Heart right ventricle (tissue), 16 donors: ENCODE results near the gene SSR3. TPM values are rescaled to one million over a fixed set of nuclear protein-coding genes. Genes with fewer than 3 reads are reported as not detected.
"Not testable (repeated sequence)": the region's sequence is repeated elsewhere in the genome, so short reads cannot be mapped to it uniquely, and the experiment has no call there.

Source experiments
- ATAC-seq, 8 donors: fragments of 200-7000 bp; cut with Tn5 transposase; one replicate each; pipeline ENCODE4 v1.9.1; 2020; ENCODE audit warnings: mild to moderate bottlenecking in 8 of 8, moderate library complexity in 8 of 8, moderate number of reproducible peaks in 1 of 8
- DNase-seq, 2 donors: peaks; one replicate each; pipeline ENCODE4 v3.0.0-alpha.2; 2020
- H3K27ac ChIP-seq, 10 donors: fragments of 200-600 bp; sonication (generic) in 2 of 10; one replicate each; pipeline versions ENCODE4 v1.5.0 to v1.8.0; 2020 to 2022; ENCODE audit warnings: mild to moderate bottlenecking in 3 of 10
- H3K27me3 ChIP-seq, 7 donors: fragments of 200-600 bp; one replicate each; pipeline ENCODE4 v1.8.0; 2021 to 2022; ENCODE audit warnings: mild to moderate bottlenecking in 2 of 7
- H3K36me3 ChIP-seq, 9 donors: fragments of 200-600 bp; sonication (generic) in 1 of 9; one replicate each; pipeline versions ENCODE4 v1.5.0 to v1.8.0; 2020 to 2022; ENCODE audit warnings: mild to moderate bottlenecking in 2 of 9
- H3K4me1 ChIP-seq, 9 donors: fragments of 200-600 bp; sonication (generic) in 1 of 9; one replicate each; pipeline versions ENCODE4 v1.5.0 to v1.8.0; 2020 to 2022; ENCODE audit warnings: mild to moderate bottlenecking in 4 of 9
- H3K4me3 ChIP-seq, 10 donors: fragments of 200-600 bp; sonication (generic) in 2 of 10; one replicate each; pipeline versions ENCODE4 v1.5.0 to v1.8.0; 2020 to 2022; ENCODE audit warnings: mild to moderate bottlenecking in 7 of 10, moderate library complexity in 2 of 10
- H3K9me3 ChIP-seq, 11 donors: fragments of 200-600 bp in 10 of 11; sonication (generic) in 2 of 11; one replicate each; pipeline versions ENCODE4 v1.5.0 to v1.8.0; 2013 to 2022; ENCODE audit warnings: mild to moderate bottlenecking in 2 of 11, control low read depth in 1 of 11, moderate library complexity in 1 of 11
- WGBS, 2 donors: extraction: QIAGEN DNeasy Blood & Tissue Kit; methylation state at CpG; one replicate each; pipeline ENCODE4 v1.1.7; 2013; ENCODE audit warnings: inconsistent platforms in 1 of 2; 5-methylcytosine and 5-hydroxymethylcytosine counted together
- intact Hi-C, 10 donors: fragments of 100-400 bp; cut with DNase I; formaldehyde crosslinking; loops; one replicate each; pipeline versions ENCODE4 v1.11.1 to v1.14.2; 2022
- polyA plus RNA-seq, 2 donors: library from polyadenylated mRNA; stranded (reverse); fragments of 200-250 nt; gene quantifications; one replicate each; pipeline ENCODE4 v1.2.3, GENCODE V29; 2013
- total RNA-seq, 10 donors: library from RNA; stranded (reverse); fragmentation: NEBNext Ultra II Directional in 3 of 10; extraction: Animal tissue kit (Norgen Biotek cat#: 25700) in 3 of 10; gene quantifications; one replicate each; pipeline versions ENCODE4 v1.2.1 to v1.2.4, GENCODE V29; 2021 to 2023
- TF ChIP-seq, protein P1 (sequence below), 9 donors: fragments of 200-600 bp; sonication (generic) in 2 of 9; IDR thresholded peaks; one replicate each; pipeline versions ENCODE4 v1.5.0 to v1.8.0; 2021 to 2022; ENCODE audit warnings: antibody characterized with exemption in 9 of 9, mild to moderate bottlenecking in 5 of 9, moderate library complexity in 1 of 9
- donor health status: Arrhythmogenic right ventricular cardiomyopathy.
- donor health status: ischemic (EF 13 %, LVEDD 7.1; RV severe dilation, severe dysfunction).
- donor health status: healthy with polysubstance abuse.
- donor health status: DM: no; HTN: yes; CAD: no.
- donor health status: DM: no; HTN: no; CAD: no.
- donor health status: ischemic (EF 25% LVEDD 6.9; RV normal size, moderate dysfunction).
- donor health status: ischemic (EF 25% LVEDD 5.7; RV mildly dilated, moderate dysfunction).
- donor health status: healthy.
- donor health status: DM: yes; HTN: yes; CAD: no.
- donor health status: Ischemic cardiomyopathy.
- donor health status: ischemic (EF 35%, LVEDD 5.7; RV mildly dilated, moderate dysfunction).
- donor health status: nonischemic (EF 11% LVEDD 7.7; RV severe dilation, severe dysfunction).
- donor health status: DM: yes; HTN: yes; CAD: no.
- donor health status: PGD.
- donor health status: ischemic (EF 29% LVEDD 5.4; RV normal size, mild dysfunction).
- donor health status: nonischemic (EF 23%, LVEDD 6.1; RV moderate dilation, normal function).

SSR3 gene
- total and polyA plus RNA-seq, 12 donors, result 75.8 to 602 (median 216) TPM

DNA sequence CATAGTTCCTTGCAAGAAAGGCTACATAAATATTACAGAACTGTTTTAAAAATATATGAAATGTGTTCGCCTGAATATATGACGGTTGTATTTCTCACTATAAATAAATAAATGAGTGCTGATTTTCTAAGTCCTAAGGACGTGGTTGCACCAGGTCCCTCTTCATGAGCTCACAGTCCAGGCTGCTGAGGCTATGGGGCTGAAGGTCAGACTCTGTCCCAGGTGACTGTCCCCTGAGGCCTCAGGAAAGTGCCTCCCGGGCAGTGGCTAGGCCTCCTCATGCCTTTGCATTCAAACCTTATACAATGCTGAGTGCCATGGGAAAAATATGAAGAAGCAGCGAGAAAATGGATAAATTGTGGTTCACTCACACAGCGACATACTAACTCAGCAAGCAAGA, 43.5 kb upstream of the SSR3 start:
- WGBS, 2 donors, result 91 to 95% methylated on average over 6 of the region's 6 CpGs
- TF ChIP-seq, protein P1, sequence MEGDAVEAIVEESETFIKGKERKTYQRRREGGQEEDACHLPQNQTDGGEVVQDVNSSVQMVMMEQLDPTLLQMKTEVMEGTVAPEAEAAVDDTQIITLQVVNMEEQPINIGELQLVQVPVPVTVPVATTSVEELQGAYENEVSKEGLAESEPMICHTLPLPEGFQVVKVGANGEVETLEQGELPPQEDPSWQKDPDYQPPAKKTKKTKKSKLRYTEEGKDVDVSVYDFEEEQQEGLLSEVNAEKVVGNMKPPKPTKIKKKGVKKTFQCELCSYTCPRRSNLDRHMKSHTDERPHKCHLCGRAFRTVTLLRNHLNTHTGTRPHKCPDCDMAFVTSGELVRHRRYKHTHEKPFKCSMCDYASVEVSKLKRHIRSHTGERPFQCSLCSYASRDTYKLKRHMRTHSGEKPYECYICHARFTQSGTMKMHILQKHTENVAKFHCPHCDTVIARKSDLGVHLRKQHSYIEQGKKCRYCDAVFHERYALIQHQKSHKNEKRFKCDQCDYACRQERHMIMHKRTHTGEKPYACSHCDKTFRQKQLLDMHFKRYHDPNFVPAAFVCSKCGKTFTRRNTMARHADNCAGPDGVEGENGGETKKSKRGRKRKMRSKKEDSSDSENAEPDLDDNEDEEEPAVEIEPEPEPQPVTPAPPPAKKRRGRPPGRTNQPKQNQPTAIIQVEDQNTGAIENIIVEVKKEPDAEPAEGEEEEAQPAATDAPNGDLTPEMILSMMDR (IDR thresholded peaks at IDR 0.05), result no peak
- H3K27ac ChIP-seq, result no peak overlapping the region
- DNase-seq, result no peak
- intact Hi-C loops, result no loop called here
- no peaks in the 10 kb centered on the region for H3K27me3 ChIP-seq
- H3K9me3 ChIP-seq, result no peaks in the 10 kb centered on the region
- peaks cover 0 to 21% (median 8%) of the 10 kb centered on the region in 9 donors for H3K4me1 ChIP-seq
- no peaks in the 10 kb centered on the region for H3K36me3 ChIP-seq
- no peak overlapping the region for H3K4me3 ChIP-seq
- no peak for ATAC-seq

GRCh38 chr3:156594219-156594683, 39.3 kb upstream of the SSR3 start:
- intact Hi-C loops, result no loop called here
- peaks cover 0 to 5% (median 0%) of the 10 kb centered on the region in 11 donors for H3K9me3 ChIP-seq
- peak overlapping the region in 3 of 10 donors; percentile 16 to 22 (median 19) for H3K4me3 ChIP-seq
- TF ChIP-seq, protein P1 (IDR thresholded peaks at IDR 0.05), result no peak
- DNase-seq (no peak), ATAC-seq (peak in 1 of 8 donors; percentile 37)
- H3K27me3 ChIP-seq, result no peaks in the 10 kb centered on the region
- H3K36me3 ChIP-seq, result no peaks in the 10 kb centered on the region
- H3K4me1 ChIP-seq, result peaks cover 0 to 24% (median 8%) of the 10 kb centered on the region in 9 donors
- 36 to 51% methylated on average over 7 of the region's 7 CpGs for WGBS, 2 donors
- no peak overlapping the region for H3K27ac ChIP-seq

DNA sequence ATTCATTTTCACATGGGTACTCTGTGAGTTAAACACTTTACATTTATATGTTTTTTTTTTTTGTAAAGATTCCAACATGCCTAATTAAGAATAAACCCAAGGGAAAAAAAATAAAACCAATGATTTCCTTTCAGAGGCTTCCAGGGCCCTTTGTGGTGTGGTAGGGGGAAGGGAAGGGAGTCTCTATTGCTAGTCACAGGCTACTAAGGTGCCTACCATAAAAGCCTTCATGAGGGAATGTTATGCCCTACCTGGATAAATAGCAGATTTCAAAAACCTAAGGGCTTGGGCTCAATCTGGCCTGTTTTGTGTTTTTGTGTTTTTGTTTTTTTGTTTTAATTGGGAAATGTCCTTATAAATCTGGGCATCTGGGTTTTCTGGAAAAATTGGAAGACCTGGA, 38.9 kb upstream of the SSR3 start:
- H3K4me3 ChIP-seq, result peak overlapping the region in 3 of 10 donors; percentile 16 to 22 (median 19)
- peaks cover 0 to 24% (median 8%) of the 10 kb centered on the region in 9 donors for H3K4me1 ChIP-seq
- no peaks in the 10 kb centered on the region for H3K36me3 ChIP-seq
- H3K9me3 ChIP-seq, result peaks cover 0 to 5% (median 0%) of the 10 kb centered on the region in 11 donors
- DNase-seq, result no peak
- no peak overlapping the region for H3K27ac ChIP-seq
- TF ChIP-seq, protein P1 (IDR thresholded peaks at IDR 0.05), result no peak
- H3K27me3 ChIP-seq, result no peaks in the 10 kb centered on the region
- no peak for ATAC-seq
- intact Hi-C loops, result no loop called here

DNA sequence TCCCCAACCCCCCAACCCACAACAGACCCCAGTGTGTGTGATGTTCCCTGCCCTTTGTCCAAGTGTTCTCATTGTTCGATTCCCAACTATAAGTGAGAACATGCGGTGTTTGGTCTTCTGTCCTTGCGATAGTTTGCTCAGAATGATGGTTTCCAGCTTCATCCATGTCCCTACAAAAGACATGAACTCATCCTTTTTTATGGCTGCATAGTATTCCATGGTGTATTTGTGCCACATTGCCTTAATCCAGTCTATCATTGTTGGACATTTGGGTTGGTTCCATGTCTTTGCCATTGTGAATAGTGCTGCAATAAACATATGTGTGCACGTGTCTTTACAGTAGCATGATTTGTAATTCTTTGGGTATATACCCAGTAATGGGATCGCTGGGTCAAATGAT, 34.9 kb upstream of the SSR3 start:
- DNase-seq, H3K4me3 ChIP-seq, H3K27ac ChIP-seq, H3K9me3 ChIP-seq, intact Hi-C loops, ATAC-seq, H3K27me3 ChIP-seq, H3K36me3 ChIP-seq: not testable (repeated sequence)
- peaks cover 0 to 39% (median 21%) of the 10 kb centered on the region in 9 donors for H3K4me1 ChIP-seq
- 94% methylated on average over 5 of the region's 5 CpGs for WGBS, 2 donors

DNA sequence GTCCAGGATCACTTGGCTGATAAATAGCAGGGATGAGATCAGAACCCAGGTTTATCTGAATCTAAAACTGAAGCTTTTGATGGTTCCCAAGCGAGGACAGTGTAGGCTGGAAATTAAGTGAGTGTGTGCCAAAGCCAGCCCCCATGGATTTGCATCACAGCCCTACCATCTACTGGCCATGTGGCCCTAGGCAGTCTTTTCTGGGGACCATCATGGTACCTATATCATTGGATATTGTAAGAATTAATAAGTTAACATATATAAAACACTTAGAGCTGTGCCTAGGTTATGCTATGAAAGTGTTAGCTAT, 32.8 kb upstream of the SSR3 start:
- Histone ChIP-seq H3K27me3 (no peaks in the 10 kb centered on the region), H3K4me3 (no peak overlapping the region), H3K36me3 (no peaks in the 10 kb centered on the region), H3K9me3 (peaks cover 0 to 5% (median 0%) of the 10 kb centered on the region in 11 donors), H3K4me1 (peaks cover 0 to 40% (median 13%) of the 10 kb centered on the region in 9 donors), H3K27ac (peak overlapping the region in 6 of 10 donors; percentile 16 to 66 (median 38))
- TF ChIP-seq, protein P1 (IDR thresholded peaks at IDR 0.05), result peak in 1 of 9 donors; percentile 28
- DNase-seq (no peak), ATAC-seq (peak in 4 of 8 donors; percentile 61 to 90 (median 66))
- intact Hi-C loops, result no loop called here
- WGBS, 2 donors, result 32 to 52% methylated on average over 1 of the region's 1 CpG
